Mesenchymal stem cell (in vitro differentiated cells and primary cell): ENCODE data around the gene ARSH.

ENCODE experiments used
- DNase-seq: peaks from one replicate; pipeline ENCODE4 v3.0.0-alpha.2; 2013
- H2AFZ ChIP-seq: one replicate; pipeline ENCODE4 v1.6.1; 2013; ENCODE audit warnings: low read depth, mild to moderate bottlenecking, control low read depth, inconsistent platforms, low read length, moderate library complexity
- H2AK5ac ChIP-seq: 2 replicates; pipeline ENCODE4 v1.6.1; 2013; ENCODE audit warnings: low read length, moderate library complexity, mild to moderate bottlenecking, inconsistent platforms; ENCODE audit not compliant: severe bottlenecking
- H2BK120ac ChIP-seq: one replicate; pipeline ENCODE4 v1.6.1; 2013; ENCODE audit warnings: low read depth, mild to moderate bottlenecking, inconsistent platforms, low read length, moderate library complexity
- H2BK12ac ChIP-seq, 2 experiments: one replicate each; pipeline ENCODE4 v1.6.1; 2013; ENCODE audit warnings: inconsistent platforms in 2 of 2, low read length in 2 of 2, mild to moderate bottlenecking in 2 of 2, moderate library complexity in 2 of 2, control low read depth in 1 of 2
- H2BK15ac ChIP-seq: one replicate; pipeline ENCODE4 v1.6.1; 2013; ENCODE audit warnings: mild to moderate bottlenecking, low read depth, inconsistent platforms; ENCODE audit not compliant: poor library complexity, severe bottlenecking
- H2BK5ac ChIP-seq: 2 replicates; pipeline ENCODE4 v1.6.1; 2013; ENCODE audit warnings: low read depth, mild to moderate bottlenecking, low read length, control low read depth, inconsistent platforms; ENCODE audit not compliant: poor library complexity, severe bottlenecking
- H3K14ac ChIP-seq, 2 experiments: one replicate each; pipeline ENCODE4 v1.6.1; 2013; ENCODE audit warnings: inconsistent platforms in 2 of 2, low read length in 2 of 2, control low read depth in 1 of 2, mild to moderate bottlenecking in 1 of 2, moderate library complexity in 1 of 2
- H3K18ac ChIP-seq, 2 experiments: one replicate each; pipeline ENCODE4 v1.6.1; 2013; ENCODE audit warnings: inconsistent platforms in 2 of 2, low read length in 2 of 2, control low read depth in 1 of 2, low read depth in 1 of 2, mild to moderate bottlenecking in 1 of 2
- H3K23ac ChIP-seq, 2 experiments: one replicate each; pipeline ENCODE4 v1.6.1; 2013; ENCODE audit warnings: inconsistent platforms in 2 of 2, low read length in 2 of 2, mild to moderate bottlenecking in 2 of 2, moderate library complexity in 2 of 2, control low read depth in 1 of 2
- H3K27ac ChIP-seq: 2 replicates; pipeline ENCODE4 v1.5.1; 2013; ENCODE audit warnings: mild to moderate bottlenecking, moderate library complexity, low read length, control low read depth, inconsistent platforms; ENCODE audit not compliant: poor library complexity, severe bottlenecking
- H3K27me3 ChIP-seq, 2 experiments: 2 replicates each; pipeline versions ENCODE4 v1.6.1 to v1.7.0; 2013; ENCODE audit warnings: low read length in 2 of 2, mild to moderate bottlenecking in 2 of 2, moderate library complexity in 2 of 2, control low read depth in 1 of 2, inconsistent platforms in 1 of 2; ENCODE audit not compliant: control insufficient read depth in 1 of 2, insufficient read depth in 1 of 2
- H3K36me3 ChIP-seq, 2 experiments: 2 replicates each; pipeline versions ENCODE4 v1.6.1 to v1.7.0; 2013; ENCODE audit warnings: low read length in 2 of 2, control low read depth in 1 of 2, inconsistent platforms in 1 of 2, low read depth in 1 of 2, mild to moderate bottlenecking in 1 of 2; ENCODE audit not compliant: insufficient read depth in 2 of 2, control insufficient read depth in 1 of 2
- H3K4ac ChIP-seq, 2 experiments: one replicate each; pipeline ENCODE4 v1.6.1; 2013; ENCODE audit warnings: inconsistent platforms in 2 of 2, low read length in 2 of 2, mild to moderate bottlenecking in 2 of 2, moderate library complexity in 2 of 2, control low read depth in 1 of 2, low read depth in 1 of 2
- H3K4me1 ChIP-seq: 2 replicates; pipeline ENCODE4 v1.6.1; 2013; ENCODE audit warnings: low read depth, low read length, control low read depth; ENCODE audit not compliant: control insufficient read depth, insufficient read depth
- H3K4me2 ChIP-seq: 2 replicates; pipeline ENCODE4 v1.6.1; 2013; ENCODE audit warnings: low read length, mild to moderate bottlenecking, inconsistent platforms; ENCODE audit not compliant: poor library complexity, severe bottlenecking
- H3K4me3 ChIP-seq, 2 experiments: 2 replicates each; pipeline versions ENCODE4 v1.5.1 to v1.7.0; 2013; ENCODE audit warnings: low read length in 2 of 2, mild to moderate bottlenecking in 2 of 2, control low read depth in 1 of 2, low read depth in 1 of 2; ENCODE audit not compliant: insufficient read depth in 1 of 2
- H3K79me1 ChIP-seq: replicated peaks from 2 replicates; pipeline ENCODE4 v1.6.1; 2013; ENCODE audit warnings: mild to moderate bottlenecking, control low read depth, low read length, inconsistent platforms; ENCODE audit not compliant: poor library complexity, severe bottlenecking
- H3K9ac ChIP-seq: 2 replicates; pipeline ENCODE4 v1.7.0; 2013; ENCODE audit warnings: mild to moderate bottlenecking, low read length, moderate library complexity
- H3K9me3 ChIP-seq: 2 replicates; pipeline ENCODE4 v1.7.0; 2013; ENCODE audit warnings: mild to moderate bottlenecking, low read length; ENCODE audit not compliant: control insufficient read depth
- H4K8ac ChIP-seq: one replicate; pipeline ENCODE4 v1.6.1; 2013; ENCODE audit warnings: inconsistent platforms, mild to moderate bottlenecking, low read length, moderate library complexity
- H4K91ac ChIP-seq: one replicate; pipeline ENCODE4 v1.6.1; 2013; ENCODE audit warnings: mild to moderate bottlenecking, low read length, inconsistent platforms
- WGBS: methylation state at CpG from one replicate; pipeline ENCODE4 v1.1.7; 2013; ENCODE audit warnings: mixed read lengths; 5-methylcytosine and 5-hydroxymethylcytosine counted together

The ARSH gene

DNA sequence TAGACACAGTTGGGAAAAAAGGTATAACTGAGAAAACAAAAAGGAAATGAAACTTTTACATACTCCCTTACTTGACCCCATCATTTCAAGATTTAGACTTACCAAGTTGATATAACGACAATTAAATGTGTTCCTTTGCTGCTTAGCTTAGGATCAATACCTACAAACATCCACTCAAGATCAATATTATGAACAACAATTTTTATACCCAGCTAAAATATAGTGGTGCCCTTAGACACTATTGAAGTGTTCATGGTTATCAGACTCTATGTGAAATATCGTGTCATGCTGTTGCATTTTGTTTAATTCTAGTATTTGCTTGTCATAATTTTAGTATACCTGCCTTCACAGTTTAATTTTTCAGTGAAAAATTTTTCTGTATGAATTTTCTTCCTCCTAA is 4.2 kb downstream of the ARSH start:
- Histone ChIP-seq H4K8ac (no peak overlapping the region), H3K4me3 (no peak overlapping the region), H3K18ac (no peak overlapping the region), H3K9me3 (peaks cover 11% of the 10 kb centered on the region), H2BK15ac (no peak overlapping the region), H3K36me3 (no peaks in the 10 kb centered on the region), H2AK5ac (no peak overlapping the region), H2BK120ac (no peak overlapping the region), H3K14ac (no peak overlapping the region), H2BK5ac (no peak overlapping the region), H3K27ac (no peak overlapping the region), H3K9ac (no peak overlapping the region), H3K79me1 (no peaks in the 10 kb centered on the region), H3K4me1 (no peaks in the 10 kb centered on the region), H4K91ac (no peak overlapping the region), H3K4ac (no peak overlapping the region), H3K27me3 (no peaks in the 10 kb centered on the region), H3K4me2 (no peak overlapping the region), H2AFZ (no peak overlapping the region), H2BK12ac (no peak overlapping the region), H3K23ac (no peak overlapping the region)
- no peak for DNase-seq
- 33% methylated on average over 1 of the region's 2 CpGs for whole genome bisulfite sequencing

DNA sequence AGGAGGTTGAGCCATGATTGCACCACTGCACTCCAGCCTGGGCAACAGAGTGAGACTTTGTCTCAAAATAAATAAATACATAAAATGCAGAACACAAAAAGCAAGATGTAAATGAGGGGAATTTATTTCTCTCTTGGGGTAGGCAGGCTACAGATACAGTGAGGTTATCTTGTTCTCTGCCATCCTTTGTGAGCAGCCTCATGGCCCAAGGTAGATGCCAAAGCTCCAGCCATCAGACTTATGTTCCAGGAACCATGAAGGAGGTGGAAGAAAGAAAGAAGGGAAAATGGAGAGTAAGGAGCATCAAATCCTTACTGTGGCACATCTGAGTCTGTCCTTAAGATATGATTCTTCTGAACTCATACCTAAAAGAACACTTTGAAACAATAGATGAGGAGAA is 11.1 kb downstream of the ARSH start:
- Histone ChIP-seq H2AFZ (no peak overlapping the region), H2BK15ac (no peak overlapping the region), H3K14ac (no peak overlapping the region), H4K91ac (no peak overlapping the region), H2BK120ac (no peak overlapping the region), H3K4ac (no peak overlapping the region), H2AK5ac (no peak overlapping the region), H3K18ac (no peak overlapping the region), H4K8ac (no peak overlapping the region), H3K79me1 (no peaks in the 10 kb centered on the region), H2BK12ac (no peak overlapping the region), H3K9ac (no peak overlapping the region), H2BK5ac (no peak overlapping the region), H3K4me3 (no peak overlapping the region), H3K27ac (no peak overlapping the region), H3K9me3 (peaks cover 3% of the 10 kb centered on the region), H3K23ac (no peak overlapping the region), H3K36me3 (no peaks in the 10 kb centered on the region), H3K4me1 (no peaks in the 10 kb centered on the region), H3K27me3 (no peaks in the 10 kb centered on the region), H3K4me2 (no peak overlapping the region)
- no peak for DNase-seq

GRCh38 chrX:3024176-3024575 is 17.8 kb downstream of the ARSH start:
- no peaks in the 10 kb centered on the region for H3K36me3 ChIP-seq
- H3K4me3 ChIP-seq: no peak overlapping the region
- no peak overlapping the region for H4K91ac ChIP-seq
- no peak for DNase-seq
- H3K4me2 ChIP-seq: no peak overlapping the region
- H3K27me3 ChIP-seq: no peaks in the 10 kb centered on the region
- H3K14ac ChIP-seq: no peak overlapping the region
- no peak overlapping the region for H2BK12ac ChIP-seq
- H2BK5ac ChIP-seq: no peak overlapping the region
- 92% methylated on average over 7 of the region's 8 CpGs for WGBS
- no peaks in the 10 kb centered on the region for H3K4me1 ChIP-seq
- no peak overlapping the region for H2AFZ ChIP-seq
- no peak overlapping the region for H3K23ac ChIP-seq
- H4K8ac ChIP-seq: no peak overlapping the region
- no peak overlapping the region for H2AK5ac ChIP-seq
- H3K27ac ChIP-seq: no peak overlapping the region
- no peak overlapping the region for H3K18ac ChIP-seq
- no peak overlapping the region for H3K9ac ChIP-seq
- H2BK120ac ChIP-seq: no peak overlapping the region
- no peaks in the 10 kb centered on the region for H3K9me3 ChIP-seq
- H2BK15ac ChIP-seq: no peak overlapping the region
- no peak overlapping the region for H3K4ac ChIP-seq
- H3K79me1 ChIP-seq: no peaks in the 10 kb centered on the region

GRCh38 chrX:3026074-3026815 is 19.9 kb downstream of the ARSH start:
- Histone ChIP-seq H2BK120ac (no peak overlapping the region), H3K9me3 (peaks cover 4% of the 10 kb centered on the region), H3K23ac (no peak overlapping the region), H3K14ac (no peak overlapping the region), H2AK5ac (no peak overlapping the region), H3K27ac (no peak overlapping the region), H3K18ac (no peak overlapping the region), H3K4me3 (no peak overlapping the region), H3K4me2 (no peak overlapping the region), H2BK15ac (no peak overlapping the region), H4K91ac (no peak overlapping the region), H3K36me3 (no peaks in the 10 kb centered on the region), H2BK5ac (no peak overlapping the region), H3K27me3 (no peaks in the 10 kb centered on the region), H3K4ac (no peak overlapping the region), H2AFZ (no peak overlapping the region), H2BK12ac (no peak overlapping the region), H4K8ac (no peak overlapping the region), H3K4me1 (no peaks in the 10 kb centered on the region), H3K79me1 (no peaks in the 10 kb centered on the region), H3K9ac (no peak overlapping the region)
- DNase-seq: no peak
- WGBS: 93% methylated on average over 6 of the region's 10 CpGs
